Fibroblast of lung (primary cell): Measurements from ENCODE around the gene ARMH2.

ENCODE experiments used
- EZH2 ChIP-seq: IDR thresholded peaks from 2 replicates; pipeline ENCODE4 v1.5.1; 2012; ENCODE audit warnings: low read length, control low read depth, mild to moderate bottlenecking; ENCODE audit errors: missing control alignments
- TF ChIP-seq, protein P1 (sequence below), 2 donors: IDR thresholded peaks in 1 of 2; conservative IDR thresholded peaks in 1 of 2; 1 replicate in 1 of 2; 2 replicates in 1 of 2; pipeline ENCODE4 v1.5.1; 2011 to 2012; ENCODE audit warnings: low read length in 2 of 2, control low read depth in 1 of 2, inconsistent platforms in 1 of 2, low read depth in 1 of 2, mild to moderate bottlenecking in 1 of 2

DNA sequence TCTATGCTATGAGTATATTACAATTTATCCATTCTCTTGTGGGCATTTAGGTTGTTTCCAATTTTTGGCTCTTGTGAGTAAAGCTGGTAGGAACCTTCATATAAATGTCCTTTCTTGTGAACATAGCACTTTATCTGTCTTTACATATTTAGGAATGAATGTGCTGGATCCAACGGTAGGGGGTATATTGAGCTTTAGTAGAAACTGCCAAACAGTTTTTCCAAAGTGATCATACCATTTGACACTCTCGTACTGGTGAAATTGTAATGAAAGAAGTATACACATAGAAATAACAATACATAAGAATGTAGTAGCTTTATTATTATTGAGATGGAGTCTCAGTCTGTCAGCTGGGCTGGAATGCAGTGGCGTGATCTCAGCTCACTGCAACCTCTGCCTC is 30.9 kb upstream of the ARMH2 start:
- TF ChIP-seq, protein P1, sequence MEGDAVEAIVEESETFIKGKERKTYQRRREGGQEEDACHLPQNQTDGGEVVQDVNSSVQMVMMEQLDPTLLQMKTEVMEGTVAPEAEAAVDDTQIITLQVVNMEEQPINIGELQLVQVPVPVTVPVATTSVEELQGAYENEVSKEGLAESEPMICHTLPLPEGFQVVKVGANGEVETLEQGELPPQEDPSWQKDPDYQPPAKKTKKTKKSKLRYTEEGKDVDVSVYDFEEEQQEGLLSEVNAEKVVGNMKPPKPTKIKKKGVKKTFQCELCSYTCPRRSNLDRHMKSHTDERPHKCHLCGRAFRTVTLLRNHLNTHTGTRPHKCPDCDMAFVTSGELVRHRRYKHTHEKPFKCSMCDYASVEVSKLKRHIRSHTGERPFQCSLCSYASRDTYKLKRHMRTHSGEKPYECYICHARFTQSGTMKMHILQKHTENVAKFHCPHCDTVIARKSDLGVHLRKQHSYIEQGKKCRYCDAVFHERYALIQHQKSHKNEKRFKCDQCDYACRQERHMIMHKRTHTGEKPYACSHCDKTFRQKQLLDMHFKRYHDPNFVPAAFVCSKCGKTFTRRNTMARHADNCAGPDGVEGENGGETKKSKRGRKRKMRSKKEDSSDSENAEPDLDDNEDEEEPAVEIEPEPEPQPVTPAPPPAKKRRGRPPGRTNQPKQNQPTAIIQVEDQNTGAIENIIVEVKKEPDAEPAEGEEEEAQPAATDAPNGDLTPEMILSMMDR (conservative IDR thresholded peaks at IDR 0.05 in 1 of 2, IDR thresholded peaks at IDR 0.05 in 1 of 2; ENCODE audit: low read depth in 1 of 2, low read length in 2 of 2): no peak
- TF ChIP-seq EZH2: no peak
